SK-N-SH (cell line): ENCODE measurements around the gene E4F1.

Experiments used
- CTCF ChIP-seq: fragments of 200-600 bp; sonication (generic); IDR thresholded peaks from 2 replicates; pipeline ENCODE4 v1.6.1; 2017; ENCODE audit warnings: antibody characterized with exemption, mild to moderate bottlenecking, moderate library complexity
- MXI1 ChIP-seq: IDR thresholded peaks from 2 replicates; pipeline ENCODE4 v1.6.1; 2012; ENCODE audit warnings: mild to moderate bottlenecking, low read depth, low read length, improper control_type of control experiment
- PBX3 ChIP-seq: IDR thresholded peaks from 2 replicates; pipeline ENCODE4; 2012
- TCF12 ChIP-seq: IDR thresholded peaks from 2 replicates; pipeline ENCODE4 v1.4.0; 2012

GRCh38 chr16:2270588-2271470 is 47.4 kb downstream of the E4F1 start:
- TF ChIP-seq CTCF (no peak), MXI1 (no peak), PBX3 (no peak), TCF12 (no peak)
